PC-3 (cell line): ENCODE data around the gene VILL. TPM values are rescaled to one million over a fixed set of nuclear protein-coding genes. Genes with fewer than 3 reads are reported as not detected.

Experiments
- ATAC-seq: fragments of 200-7000 bp; cut with Tn5 transposase; 2 replicates; pipeline ENCODE4 v1.9.1; 2020; ENCODE audit warnings: mild to moderate bottlenecking, moderate library complexity
- BruUV-seq: library from RNA; stranded (reverse); fragments of 400-500 nt; replicated peaks from 2 replicates; lab custom pipeline; 2021; lab: Mats Ljungman, UMichigan
- CTCF ChIA-PET: fragments of 300-600 bp; sonication (Branson Sonifier 250); formaldehyde crosslinking; loops from one replicate; lab custom pipeline; 2022; ENCODE audit warnings: antibody characterized with exemption; lab: Charles Lee
- POLR2A ChIA-PET: fragments of 300-600 bp; sonication (Branson Sonifier 250); formaldehyde crosslinking; loops from one replicate; lab custom pipeline; 2022; ENCODE audit warnings: antibody characterized with exemption; ENCODE audit not compliant: unreplicated experiment; lab: Charles Lee
- DNase-seq: peaks from one replicate; pipeline ENCODE4 v3.0.0-alpha.2; 2015
- H2AFZ ChIP-seq: fragments of 300-600 bp; sonication (generic); 2 replicates; pipeline ENCODE4 v1.6.0; 2016; ENCODE audit warnings: antibody characterized with exemption, low read length
- H3F3A ChIP-seq: fragments of 300-600 bp; sonication (generic); one replicate; pipeline ENCODE4 v1.6.0; 2017; ENCODE audit warnings: antibody characterized with exemption, low read length, control low read depth, mild to moderate bottlenecking; ENCODE audit not compliant: unreplicated experiment
- H3K27ac ChIP-seq: fragments of 300-600 bp; sonication (generic); 2 replicates; pipeline ENCODE4 v1.5.1; 2016; ENCODE audit warnings: mild to moderate bottlenecking, low read length
- H3K27me3 ChIP-seq: fragments of 300-600 bp; sonication (generic); 2 replicates; pipeline ENCODE4 v1.6.1; 2016; ENCODE audit warnings: low read length, mixed read lengths
- H3K36me3 ChIP-seq: fragments of 300-600 bp; sonication (generic); 2 replicates; pipeline ENCODE4 v1.6.1; 2016; ENCODE audit warnings: low read depth, mixed run types, low read length, mixed read lengths
- H3K4me1 ChIP-seq: fragments of 300-600 bp; sonication (generic); 2 replicates; pipeline ENCODE4 v1.5.1; 2016; ENCODE audit warnings: low read length; ENCODE audit not compliant: insufficient read depth
- H3K4me2 ChIP-seq: fragments of 300-600 bp; sonication (generic); 2 replicates; pipeline ENCODE4 v1.6.0; 2016; ENCODE audit warnings: low read length
- H3K4me3 ChIP-seq: fragments of 300-600 bp; sonication (generic); 2 replicates; pipeline ENCODE4 v1.5.1; 2016; ENCODE audit warnings: mild to moderate bottlenecking, low read length, mixed read lengths
- H3K79me2 ChIP-seq: fragments of 300-600 bp; sonication (generic); 2 replicates; pipeline ENCODE4 v1.6.1; 2017; ENCODE audit warnings: low read length, mixed read lengths
- H3K9ac ChIP-seq: fragments of 300-600 bp; sonication (generic); 2 replicates; pipeline ENCODE4 v1.6.0; 2016; ENCODE audit warnings: mild to moderate bottlenecking, low read length
- H3K9me2 ChIP-seq: fragments of 300-600 bp; sonication (generic); replicated peaks from 2 replicates; pipeline ENCODE4 v1.6.1; 2016; ENCODE audit warnings: mixed run types, low read length, mixed read lengths
- H3K9me3 ChIP-seq: fragments of 300-600 bp; sonication (generic); 2 replicates; pipeline ENCODE4 v1.6.1; 2016; ENCODE audit warnings: low read length, mixed read lengths
- H4K20me1 ChIP-seq: fragments of 300-600 bp; sonication (generic); 2 replicates; pipeline ENCODE4 v1.6.1; 2016; ENCODE audit warnings: low read length, mixed read lengths
- CTCF ChIP-seq: fragments of 300-600 bp; sonication (generic); conservative IDR thresholded peaks from 2 replicates; pipeline ENCODE4 v1.5.1; 2017; ENCODE audit warnings: antibody characterized with exemption, low read depth, mild to moderate bottlenecking, low read length
- EZH2 ChIP-seq: fragments of 300-600 bp; sonication (generic); IDR thresholded peaks from one replicate; pipeline ENCODE4 v1.6.1; 2017; ENCODE audit warnings: antibody characterized with exemption, mild to moderate bottlenecking, low read length; ENCODE audit not compliant: unreplicated experiment
- EZH2phosphoT487 ChIP-seq: fragments of 300-600 bp; sonication (generic); IDR thresholded peaks from 2 replicates; pipeline ENCODE4 v1.6.1; 2018; ENCODE audit warnings: mild to moderate bottlenecking, antibody characterized with exemption, low read length, borderline replicate concordance
- intact Hi-C: fragments of 100-400 bp; cut with micrococcal nuclease; formaldehyde crosslinking; loops from 2 replicates; pipeline ENCODE4 v1.9.0; 2023
- total RNA-seq: library from RNA; depleted of rRNA; stranded (reverse); fragments of >200 nt; gene quantifications from 2 replicates; pipeline ENCODE4 v1.2.3, GENCODE V29; 2014

VILL gene
- total RNA-seq, 1 experiment from 2014 or later = 0.44 TPM

- BruUV-seq = no TSS peak
- Histone ChIP-seq H3K9ac (no peak overlapping the region), H4K20me1 (no peaks in the 10 kb centered on the region), H3K36me3 (no peaks in the 10 kb centered on the region), H3K9me3 (no peaks in the 10 kb centered on the region), H3K27ac (no peak overlapping the region), H3K4me1 (peaks cover 12% of the 10 kb centered on the region), H2AFZ (no peak overlapping the region), H3K4me2 (no peak overlapping the region), H3F3A (no peaks in the 10 kb centered on the region), H3K4me3 (no peak overlapping the region), H3K79me2 (no peaks in the 10 kb centered on the region), H3K27me3 (no peaks in the 10 kb centered on the region), H3K9me2 (no peaks in the 10 kb centered on the region)
- ATAC-seq (no peak), DNase-seq (no peak)
- TF ChIP-seq EZH2 (no peak), CTCF (no peak), EZH2phosphoT487 (no peak)
- CTCF ChIA-PET = no interaction called here
- intact Hi-C loops = no loop called here
- POLR2A ChIA-PET = no interaction called here
These were observed 45.7 kb downstream of the VILL start for GRCh38 chr3:38036286-38036685.

- intact Hi-C loops = no loop called here
- no peak for DNase-seq
These were observed 46.3 kb downstream of the VILL start for GRCh38 chr3:38036906-38037305.

More at GRCh38 chr3:38036906-38037305, 46.3 kb downstream of the VILL start:
- H3K9ac ChIP-seq = no peak overlapping the region
- H3K36me3 ChIP-seq = no peaks in the 10 kb centered on the region
- H3K79me2 ChIP-seq = no peaks in the 10 kb centered on the region
- H2AFZ ChIP-seq = no peak overlapping the region
- ChIA-PET POLR2A (no interaction called here), CTCF (no interaction called here)
- no TSS peak for BruUV-seq
- no peaks in the 10 kb centered on the region for H3K9me2 ChIP-seq
- no peaks in the 10 kb centered on the region for H3K9me3 ChIP-seq
- no peaks in the 10 kb centered on the region for H4K20me1 ChIP-seq
- H3K4me2 ChIP-seq = no peak overlapping the region
- H3K27ac ChIP-seq = no peak overlapping the region
- ATAC-seq = no peak
- no peak overlapping the region for H3K4me3 ChIP-seq
- TF ChIP-seq EZH2 (no peak), EZH2phosphoT487 (no peak), CTCF (no peak)
- H3K4me1 ChIP-seq = peaks cover 6% of the 10 kb centered on the region
- H3F3A ChIP-seq = no peaks in the 10 kb centered on the region
- no peaks in the 10 kb centered on the region for H3K27me3 ChIP-seq
